ENCODE results near the gene SYNDIG1. TPM values are rescaled to one million over a fixed set of nuclear protein-coding genes. Genes with fewer than 3 reads are reported as not detected.

SYNDIG1 gene
- total RNA-seq, 1 donor from 2014 or later, result 5.7 TPM

DNA sequence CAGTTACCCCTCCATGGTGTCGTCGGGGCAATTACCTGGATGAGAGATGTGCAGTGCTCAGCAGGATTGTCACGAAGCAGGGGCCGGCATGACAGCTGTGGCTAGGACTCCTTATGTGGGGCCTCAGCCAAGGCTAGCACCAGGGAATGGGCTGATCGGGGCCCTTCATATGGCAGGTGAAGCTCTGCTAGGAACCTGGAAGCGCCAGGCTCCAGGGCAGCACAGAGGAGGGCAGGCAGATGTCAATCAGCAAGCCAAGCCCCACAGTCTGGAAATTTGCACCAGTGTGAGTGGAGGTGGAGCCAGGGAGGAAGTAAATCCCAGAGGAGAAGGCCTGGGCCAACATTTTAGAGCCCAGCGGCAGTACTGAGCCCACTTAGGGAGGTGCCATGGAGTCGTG lies 21.2 kb downstream of the SYNDIG1 start:
- Histone ChIP-seq H4K20me1 (ENCODE audit: insufficient read depth, low read length) (peaks cover 4% of the 10 kb centered on the region), H3K4me1 (ENCODE audit: insufficient read depth, low read length) (no peaks in the 10 kb centered on the region), H2AFZ (ENCODE audit: low read depth, low read length) (no peak overlapping the region), H3K4me3 (ENCODE audit: insufficient read depth, low read depth, low read length) (no peak overlapping the region), H3K27ac (ENCODE audit: low read depth, low read length) (no peak overlapping the region), H3K4me2 (ENCODE audit: low read length) (no peak overlapping the region), H3K9me3 (ENCODE audit: insufficient read depth, low read depth, low read length) (no peaks in the 10 kb centered on the region), H3K79me2 (ENCODE audit: insufficient read depth, low read length) (peaks cover 5% of the 10 kb centered on the region), H3K9ac (ENCODE audit: low read length) (no peak overlapping the region), H3K36me3 (ENCODE audit: insufficient read depth, low read length) (no peaks in the 10 kb centered on the region), H3K27me3 (ENCODE audit: insufficient read depth, low read length) (no peaks in the 10 kb centered on the region)
- no peak for TF ChIP-seq EZH2 (IDR thresholded peaks at IDR 0.05; ENCODE audit: insufficient read depth, low read length)
- TF ChIP-seq, protein P1, sequence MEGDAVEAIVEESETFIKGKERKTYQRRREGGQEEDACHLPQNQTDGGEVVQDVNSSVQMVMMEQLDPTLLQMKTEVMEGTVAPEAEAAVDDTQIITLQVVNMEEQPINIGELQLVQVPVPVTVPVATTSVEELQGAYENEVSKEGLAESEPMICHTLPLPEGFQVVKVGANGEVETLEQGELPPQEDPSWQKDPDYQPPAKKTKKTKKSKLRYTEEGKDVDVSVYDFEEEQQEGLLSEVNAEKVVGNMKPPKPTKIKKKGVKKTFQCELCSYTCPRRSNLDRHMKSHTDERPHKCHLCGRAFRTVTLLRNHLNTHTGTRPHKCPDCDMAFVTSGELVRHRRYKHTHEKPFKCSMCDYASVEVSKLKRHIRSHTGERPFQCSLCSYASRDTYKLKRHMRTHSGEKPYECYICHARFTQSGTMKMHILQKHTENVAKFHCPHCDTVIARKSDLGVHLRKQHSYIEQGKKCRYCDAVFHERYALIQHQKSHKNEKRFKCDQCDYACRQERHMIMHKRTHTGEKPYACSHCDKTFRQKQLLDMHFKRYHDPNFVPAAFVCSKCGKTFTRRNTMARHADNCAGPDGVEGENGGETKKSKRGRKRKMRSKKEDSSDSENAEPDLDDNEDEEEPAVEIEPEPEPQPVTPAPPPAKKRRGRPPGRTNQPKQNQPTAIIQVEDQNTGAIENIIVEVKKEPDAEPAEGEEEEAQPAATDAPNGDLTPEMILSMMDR (IDR thresholded peaks at IDR 0.05; ENCODE audit: insufficient read depth, low read depth, low read length), result no peak
- DNase-seq (ENCODE audit: low read depth) (no peak), FAIRE-seq (no peak)
- peaks cover 22% of the 10 kb centered on the region for H3K4me1 Mint-ChIP-seq (ENCODE audit: low read depth, unreplicated experiment)
- peaks cover 4% of the 10 kb centered on the region for H3K27me3 Mint-ChIP-seq (ENCODE audit: low read depth, unreplicated experiment)
- H3K4me3 Mint-ChIP-seq (ENCODE audit: unreplicated experiment), result no peak overlapping the region
- H3K9me3 Mint-ChIP-seq (ENCODE audit: unreplicated experiment), result no peaks in the 10 kb centered on the region
- H3K36me3 Mint-ChIP-seq (ENCODE audit: low read depth, unreplicated experiment), result peaks cover 20% of the 10 kb centered on the region
- no peak overlapping the region for H3K27ac Mint-ChIP-seq (ENCODE audit: unreplicated experiment)

DNA sequence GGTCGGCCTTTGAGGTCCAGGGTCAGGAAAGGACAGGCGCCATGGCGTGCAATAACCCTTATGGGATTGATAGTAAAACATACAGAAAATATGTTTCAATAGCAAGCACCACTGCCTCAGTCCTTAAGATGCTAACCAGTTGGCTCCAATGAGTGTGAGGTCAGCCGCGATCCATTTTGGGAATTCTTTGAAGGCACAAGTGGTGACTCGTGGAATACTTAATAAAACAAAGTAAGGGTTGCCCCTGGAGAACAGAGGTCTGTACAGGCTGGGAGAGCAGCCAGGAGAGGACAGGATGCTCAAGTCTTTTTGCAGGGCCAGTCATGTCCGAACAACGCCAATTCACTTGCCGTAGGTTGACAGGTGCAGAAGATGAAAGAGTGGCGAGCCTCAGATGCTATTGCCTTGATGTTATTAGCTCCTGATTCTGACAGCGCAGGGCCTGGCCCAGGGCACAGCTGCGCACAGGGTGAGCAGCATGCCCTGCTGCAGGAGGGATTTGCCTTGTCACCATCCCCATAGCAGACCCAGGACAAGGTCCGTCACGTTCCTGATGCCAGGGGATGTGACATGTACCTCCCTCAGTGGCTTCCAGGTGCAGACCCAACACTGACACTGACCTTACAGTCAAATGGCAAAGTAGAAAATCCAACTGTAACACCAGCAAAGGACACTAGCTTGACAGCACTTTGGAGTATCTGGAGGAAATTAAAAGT lies 21.8 kb downstream of the SYNDIG1 start:
- Histone ChIP-seq H3K79me2 (ENCODE audit: insufficient read depth, low read length) (peaks cover 5% of the 10 kb centered on the region), H4K20me1 (ENCODE audit: insufficient read depth, low read length) (peaks cover 4% of the 10 kb centered on the region), H3K4me2 (ENCODE audit: low read length) (no peak overlapping the region), H3K9me3 (ENCODE audit: insufficient read depth, low read depth, low read length) (no peaks in the 10 kb centered on the region), H3K4me1 (ENCODE audit: insufficient read depth, low read length) (no peaks in the 10 kb centered on the region), H3K4me3 (ENCODE audit: insufficient read depth, low read depth, low read length) (no peak overlapping the region), H2AFZ (ENCODE audit: low read depth, low read length) (no peak overlapping the region), H3K9ac (ENCODE audit: low read length) (no peak overlapping the region), H3K27me3 (ENCODE audit: insufficient read depth, low read length) (no peaks in the 10 kb centered on the region), H3K27ac (ENCODE audit: low read depth, low read length) (no peak overlapping the region), H3K36me3 (ENCODE audit: insufficient read depth, low read length) (no peaks in the 10 kb centered on the region)
- Mint-ChIP-seq H3K36me3 (ENCODE audit: low read depth, unreplicated experiment) (peaks cover 20% of the 10 kb centered on the region), H3K9me3 (ENCODE audit: unreplicated experiment) (no peaks in the 10 kb centered on the region), H3K27me3 (ENCODE audit: low read depth, unreplicated experiment) (peaks cover 4% of the 10 kb centered on the region), H3K27ac (ENCODE audit: unreplicated experiment) (no peak overlapping the region), H3K4me3 (ENCODE audit: unreplicated experiment) (no peak overlapping the region), H3K4me1 (ENCODE audit: low read depth, unreplicated experiment) (peaks cover 22% of the 10 kb centered on the region)
- DNase-seq (ENCODE audit: low read depth) (no peak), FAIRE-seq (no peak)
- no peak for TF ChIP-seq EZH2 (IDR thresholded peaks at IDR 0.05; ENCODE audit: insufficient read depth, low read length)
- TF ChIP-seq, protein P1 (IDR thresholded peaks at IDR 0.05; ENCODE audit: insufficient read depth, low read depth, low read length), result no peak

DNA sequence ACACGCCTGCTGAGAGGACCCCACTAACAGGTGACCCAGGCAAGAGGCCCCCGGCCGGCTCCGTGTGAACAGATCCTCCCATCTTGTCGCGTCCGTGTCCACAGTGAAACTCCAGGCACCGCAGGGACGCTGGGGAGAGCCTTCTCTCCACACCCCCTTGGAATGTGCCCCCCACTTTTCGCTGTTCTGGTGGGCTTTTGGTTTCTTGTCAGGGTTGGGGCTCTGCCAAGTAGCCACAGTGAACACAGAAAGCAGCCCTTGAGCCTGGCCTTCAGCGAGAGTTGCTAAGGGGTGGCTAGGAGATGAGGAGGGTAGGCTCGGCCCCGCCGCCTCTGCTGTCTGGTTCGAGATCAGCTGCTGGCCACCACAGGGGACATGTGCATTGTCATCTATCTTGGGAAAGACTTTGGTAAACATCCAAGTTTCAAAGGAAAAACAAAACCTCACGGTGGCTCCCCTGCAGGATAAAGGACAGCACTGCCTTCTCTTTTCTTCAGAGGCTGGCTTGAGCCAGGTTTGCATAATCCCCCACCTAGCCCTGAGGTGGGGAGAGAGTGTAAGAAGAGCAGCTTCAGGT lies 22.7 kb downstream of the SYNDIG1 start:
- H3K79me2 ChIP-seq (ENCODE audit: insufficient read depth, low read length), result peaks cover 5% of the 10 kb centered on the region
- no peak overlapping the region for H3K4me3 ChIP-seq (ENCODE audit: insufficient read depth, low read depth, low read length)
- peaks cover 26% of the 10 kb centered on the region for H3K4me1 Mint-ChIP-seq (ENCODE audit: low read depth, unreplicated experiment)
- H3K27me3 ChIP-seq (ENCODE audit: insufficient read depth, low read length), result no peaks in the 10 kb centered on the region
- H3K27me3 Mint-ChIP-seq (ENCODE audit: low read depth, unreplicated experiment), result peaks cover 4% of the 10 kb centered on the region
- H3K4me1 ChIP-seq (ENCODE audit: insufficient read depth, low read length), result no peaks in the 10 kb centered on the region
- DNase-seq (ENCODE audit: low read depth), result no peak
- no peaks in the 10 kb centered on the region for H3K9me3 ChIP-seq (ENCODE audit: insufficient read depth, low read depth, low read length)
- H3K9ac ChIP-seq (ENCODE audit: low read length), result no peak overlapping the region
- TF ChIP-seq, protein P1 (IDR thresholded peaks at IDR 0.05; ENCODE audit: insufficient read depth, low read depth, low read length), result peak; percentile 3
- TF ChIP-seq EZH2 (IDR thresholded peaks at IDR 0.05; ENCODE audit: insufficient read depth, low read length), result no peak
- H3K27ac Mint-ChIP-seq (ENCODE audit: unreplicated experiment), result no peak overlapping the region
- no peak overlapping the region for H2AFZ ChIP-seq (ENCODE audit: low read depth, low read length)
- no peaks in the 10 kb centered on the region for H3K36me3 ChIP-seq (ENCODE audit: insufficient read depth, low read length)
- peaks cover 4% of the 10 kb centered on the region for H4K20me1 ChIP-seq (ENCODE audit: insufficient read depth, low read length)
- H3K4me3 Mint-ChIP-seq (ENCODE audit: unreplicated experiment), result no peak overlapping the region
- no peaks in the 10 kb centered on the region for H3K9me3 Mint-ChIP-seq (ENCODE audit: unreplicated experiment)
- FAIRE-seq, result no peak
- peaks cover 20% of the 10 kb centered on the region for H3K36me3 Mint-ChIP-seq (ENCODE audit: low read depth, unreplicated experiment)
- no peak overlapping the region for H3K4me2 ChIP-seq (ENCODE audit: low read length)
- H3K27ac ChIP-seq (ENCODE audit: low read depth, low read length), result no peak overlapping the region

All from astrocyte (in vitro differentiated cells and primary cell).